Epithelial cell of esophagus (primary cell): Measurements from ENCODE around the gene SLC35E1.

Experiments
- DNase-seq: peaks from one replicate; pipeline ENCODE4 v3.0.0; 2010; ENCODE audit warnings: low read depth
- H3K4me3 ChIP-seq: 2 replicates; pipeline ENCODE4 v1.5.1; 2011; ENCODE audit warnings: mild to moderate bottlenecking, low read length, control low read depth
- TF ChIP-seq, protein P1 (sequence below): IDR thresholded peaks from 2 replicates; pipeline ENCODE4 v1.5.1; 2011; ENCODE audit warnings: low read depth, mild to moderate bottlenecking, low read length, control low read depth, inconsistent platforms; ENCODE audit not compliant: insufficient read depth; ENCODE audit errors: missing control alignments

The SLC35E1 gene

DNA sequence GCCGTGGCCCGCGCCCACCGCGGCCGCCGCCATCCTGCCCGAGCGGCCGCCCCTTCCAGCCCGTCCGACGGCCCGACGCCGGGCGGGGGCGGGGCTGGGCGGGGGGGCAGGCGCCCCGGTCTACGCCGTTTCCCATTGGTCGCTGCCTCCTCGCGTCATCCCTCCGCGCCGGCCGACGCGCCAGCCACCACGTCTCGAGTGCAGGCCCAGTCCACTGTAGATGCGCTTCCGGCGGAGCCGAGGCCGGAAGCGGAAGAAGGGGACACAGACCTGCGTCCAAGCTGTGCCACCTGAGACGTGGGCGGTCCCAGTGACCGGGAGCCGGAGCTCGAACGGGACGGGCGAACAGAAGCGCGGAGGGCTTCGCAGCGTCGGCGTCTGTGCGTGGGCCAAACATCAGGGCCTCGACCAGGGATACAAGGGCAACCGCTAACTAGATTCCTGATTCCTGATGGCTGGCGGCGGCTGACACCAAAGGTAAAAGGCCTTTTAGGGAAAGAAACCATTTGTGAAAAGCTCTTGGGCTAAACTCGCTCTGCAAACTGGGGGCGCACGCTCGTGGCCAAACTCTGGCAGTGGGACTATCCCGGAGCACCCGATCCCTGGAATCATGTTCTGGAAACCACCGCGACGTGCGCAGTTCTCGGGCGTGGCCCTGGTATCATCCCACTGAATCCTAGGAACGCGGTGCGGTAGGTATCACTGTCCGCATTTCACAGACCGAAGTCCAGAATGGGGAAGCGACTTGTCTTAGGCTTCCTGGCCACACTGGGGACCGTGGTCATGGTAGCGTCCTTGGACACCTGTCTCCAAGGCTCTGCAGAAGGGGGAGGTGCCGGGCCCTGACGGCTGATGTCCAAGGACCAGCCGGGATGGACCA, at the start of gene SLC35E1:
TSS of gene SLC35E1 (minus strand) at position 84 of the 880 bp plus-strand sequence. CDS start at position 33, 51 bp downstream.
- peak; percentile 98 for DNase-seq
- TF ChIP-seq, protein P1, sequence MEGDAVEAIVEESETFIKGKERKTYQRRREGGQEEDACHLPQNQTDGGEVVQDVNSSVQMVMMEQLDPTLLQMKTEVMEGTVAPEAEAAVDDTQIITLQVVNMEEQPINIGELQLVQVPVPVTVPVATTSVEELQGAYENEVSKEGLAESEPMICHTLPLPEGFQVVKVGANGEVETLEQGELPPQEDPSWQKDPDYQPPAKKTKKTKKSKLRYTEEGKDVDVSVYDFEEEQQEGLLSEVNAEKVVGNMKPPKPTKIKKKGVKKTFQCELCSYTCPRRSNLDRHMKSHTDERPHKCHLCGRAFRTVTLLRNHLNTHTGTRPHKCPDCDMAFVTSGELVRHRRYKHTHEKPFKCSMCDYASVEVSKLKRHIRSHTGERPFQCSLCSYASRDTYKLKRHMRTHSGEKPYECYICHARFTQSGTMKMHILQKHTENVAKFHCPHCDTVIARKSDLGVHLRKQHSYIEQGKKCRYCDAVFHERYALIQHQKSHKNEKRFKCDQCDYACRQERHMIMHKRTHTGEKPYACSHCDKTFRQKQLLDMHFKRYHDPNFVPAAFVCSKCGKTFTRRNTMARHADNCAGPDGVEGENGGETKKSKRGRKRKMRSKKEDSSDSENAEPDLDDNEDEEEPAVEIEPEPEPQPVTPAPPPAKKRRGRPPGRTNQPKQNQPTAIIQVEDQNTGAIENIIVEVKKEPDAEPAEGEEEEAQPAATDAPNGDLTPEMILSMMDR: no peak
- H3K4me3 ChIP-seq: peak within 1 kb of the TSS; percentile 86

DNA sequence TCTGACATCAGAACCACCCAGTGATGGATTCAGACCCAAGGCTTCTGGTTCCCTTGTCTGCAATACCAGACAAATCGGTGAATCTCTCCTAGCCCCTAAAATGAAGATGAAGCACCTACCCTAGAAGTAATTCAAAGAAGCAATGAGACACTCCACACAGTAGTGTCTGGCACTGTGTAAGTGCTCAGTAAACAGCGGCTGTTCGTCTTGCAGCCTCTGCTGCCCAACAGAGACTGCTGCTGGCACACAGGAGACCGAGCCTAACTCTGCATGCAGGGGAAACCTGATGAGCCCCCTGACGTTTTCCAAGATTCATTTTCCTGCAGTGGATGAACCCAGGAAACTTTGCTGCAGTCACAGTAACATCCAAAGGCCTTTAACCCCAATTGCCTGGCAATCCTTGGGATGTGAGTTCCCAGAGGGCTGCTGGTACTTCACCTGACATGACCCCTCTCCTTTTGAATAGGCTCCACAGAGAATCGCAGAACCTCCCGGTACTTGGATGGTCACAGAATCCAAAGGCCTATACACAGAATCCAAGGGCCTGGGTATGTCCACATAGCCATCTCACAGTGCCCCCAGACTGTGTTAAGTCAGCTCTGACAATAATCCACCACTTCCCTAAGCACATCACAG, 49.1 kb upstream of the SLC35E1 start:
- no peak for DNase-seq
- H3K4me3 ChIP-seq: no peak overlapping the region
- TF ChIP-seq, protein P1: no peak

DNA sequence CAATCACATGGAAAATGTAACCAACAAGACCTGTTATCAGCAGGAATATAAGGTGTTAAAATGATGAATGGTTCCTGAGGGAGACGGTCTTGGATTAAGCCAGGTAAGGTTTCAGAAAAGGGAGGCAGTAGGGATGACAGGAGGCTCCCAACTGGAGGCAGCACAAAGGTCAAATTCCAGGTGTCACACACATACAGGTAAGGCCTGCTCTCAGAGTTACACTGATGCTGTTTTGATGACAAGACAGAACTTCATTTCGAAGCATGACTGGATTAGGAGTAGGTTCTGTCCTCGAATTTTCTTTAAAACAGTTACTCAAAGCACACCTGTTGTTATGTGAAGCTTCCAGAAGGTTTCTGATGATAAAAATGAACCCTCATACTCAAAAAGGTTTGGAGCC, 48.4 kb upstream of the SLC35E1 start:
- TF ChIP-seq, protein P1: no peak

DNA sequence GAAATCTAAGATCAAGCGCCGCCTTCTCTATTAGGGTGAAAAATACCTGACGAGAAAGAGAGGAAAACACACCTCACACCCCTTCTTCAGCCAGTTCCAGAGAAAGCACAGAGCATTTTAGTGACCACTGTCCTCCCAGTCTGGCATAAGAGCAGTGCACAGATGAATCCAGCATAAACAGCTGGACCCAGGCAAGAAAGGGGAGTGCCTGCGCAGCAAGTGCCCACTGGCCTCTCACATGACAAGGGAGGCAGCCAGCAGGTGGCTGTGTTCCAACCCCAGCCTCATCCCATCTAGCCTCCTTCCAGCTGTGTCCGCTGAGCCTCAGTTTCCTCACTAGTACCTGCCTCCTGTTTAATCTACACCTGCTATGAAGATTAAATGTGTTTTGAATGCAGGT, 47.8 kb upstream of the SLC35E1 start:
- no peak for DNase-seq
- TF ChIP-seq, protein P1: no peak
- no peak overlapping the region for H3K4me3 ChIP-seq

More for the DNA sequence above, 48.4 kb upstream of the SLC35E1 start:
- DNase-seq: no peak
- no peak overlapping the region for H3K4me3 ChIP-seq

DNA sequence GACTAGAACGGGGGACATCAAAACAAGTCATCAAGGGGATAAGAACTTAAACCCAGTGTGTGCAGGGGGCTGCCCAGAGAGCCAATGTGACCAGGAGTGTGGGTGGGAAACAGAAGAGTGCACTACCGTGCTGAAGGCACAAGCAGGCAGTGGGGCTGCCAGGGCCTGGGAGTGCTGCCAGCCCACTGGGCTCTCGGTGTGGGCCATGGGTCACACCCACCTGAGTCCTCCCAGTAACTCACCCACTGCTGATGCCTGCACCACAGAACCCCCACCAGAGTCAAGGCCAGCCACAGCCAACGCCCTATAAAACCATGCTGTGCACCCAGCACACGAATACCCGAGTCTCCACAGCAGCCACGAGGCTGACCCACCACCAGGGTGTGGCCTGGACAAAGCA, 47.2 kb upstream of the SLC35E1 start:
- DNase-seq: no peak
- H3K4me3 ChIP-seq: no peak overlapping the region
- TF ChIP-seq, protein P1: no peak

DNA sequence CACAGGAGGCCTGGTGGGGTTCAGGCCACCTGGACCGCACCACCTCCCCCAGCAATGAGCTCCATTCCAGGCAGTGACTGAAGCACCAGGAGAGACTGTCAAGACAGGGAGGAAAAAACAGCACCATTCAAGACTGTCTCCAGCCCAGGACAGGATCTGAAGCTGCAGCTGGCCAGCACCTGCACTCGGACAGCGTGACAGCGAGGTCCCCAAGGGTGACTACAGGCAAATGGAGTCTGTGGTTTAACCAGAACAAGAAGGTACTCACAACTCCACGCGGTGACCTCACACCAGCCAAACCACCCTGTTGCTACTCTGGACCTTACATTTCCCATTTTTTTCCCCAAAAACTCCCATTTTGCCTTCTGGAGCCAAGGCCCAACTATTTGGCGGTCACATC, 46.0 kb upstream of the SLC35E1 start:
- DNase-seq: no peak
- TF ChIP-seq, protein P1: no peak
- H3K4me3 ChIP-seq: no peak overlapping the region
